PC-3 (cell line): ENCODE measurements around the gene CRTC3.

Experiments used
- EZH2 ChIP-seq: fragments of 300-600 bp; sonication (generic); IDR thresholded peaks from one replicate; pipeline ENCODE4 v1.6.1; 2017; ENCODE audit warnings: antibody characterized with exemption, mild to moderate bottlenecking, low read length; ENCODE audit not compliant: unreplicated experiment
- TF ChIP-seq, protein P1 (sequence below): fragments of 300-600 bp; sonication (generic); conservative IDR thresholded peaks from 2 replicates; pipeline ENCODE4 v1.5.1; 2017; ENCODE audit warnings: antibody characterized with exemption, low read depth, mild to moderate bottlenecking, low read length

DNA sequence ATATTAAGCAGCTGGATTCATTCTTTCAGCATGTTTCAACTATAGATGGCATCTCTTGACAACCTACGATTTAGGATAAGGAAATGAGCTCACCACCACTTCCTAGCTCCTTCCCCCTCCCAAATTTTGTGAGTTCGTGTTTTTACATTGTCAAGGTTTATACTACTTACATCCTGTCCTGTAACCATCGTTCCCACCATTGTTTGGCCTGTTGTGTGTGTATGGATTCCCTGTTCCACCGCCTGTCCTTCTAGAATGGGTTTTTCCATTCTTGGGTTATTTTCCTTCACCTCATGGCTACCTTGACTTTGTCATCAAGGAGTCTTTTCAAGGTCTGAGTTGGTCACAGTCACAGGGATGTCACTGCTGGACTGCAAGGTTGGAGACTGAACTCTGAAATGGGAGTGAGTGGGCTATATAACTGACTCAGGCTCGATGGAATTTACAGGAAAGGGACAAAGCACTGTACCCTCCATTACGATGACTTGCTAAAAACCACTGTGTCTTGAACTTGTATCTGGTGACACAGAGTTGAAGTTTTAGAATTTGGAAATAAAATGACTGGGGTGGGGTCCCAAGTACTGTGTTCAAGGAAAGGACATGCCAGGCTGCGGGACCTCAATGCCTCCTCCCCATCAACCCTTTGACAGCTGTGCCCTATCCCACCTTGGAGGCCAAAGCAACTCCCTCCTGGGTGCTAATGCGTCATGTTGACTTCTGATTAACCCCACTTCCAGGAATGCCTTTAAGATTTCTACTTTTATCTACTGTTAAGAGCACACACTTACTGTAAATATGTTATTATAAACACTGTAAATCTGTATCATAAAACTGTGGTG lies 120.6 kb downstream of the CRTC3 start:
- TF ChIP-seq, protein P1, sequence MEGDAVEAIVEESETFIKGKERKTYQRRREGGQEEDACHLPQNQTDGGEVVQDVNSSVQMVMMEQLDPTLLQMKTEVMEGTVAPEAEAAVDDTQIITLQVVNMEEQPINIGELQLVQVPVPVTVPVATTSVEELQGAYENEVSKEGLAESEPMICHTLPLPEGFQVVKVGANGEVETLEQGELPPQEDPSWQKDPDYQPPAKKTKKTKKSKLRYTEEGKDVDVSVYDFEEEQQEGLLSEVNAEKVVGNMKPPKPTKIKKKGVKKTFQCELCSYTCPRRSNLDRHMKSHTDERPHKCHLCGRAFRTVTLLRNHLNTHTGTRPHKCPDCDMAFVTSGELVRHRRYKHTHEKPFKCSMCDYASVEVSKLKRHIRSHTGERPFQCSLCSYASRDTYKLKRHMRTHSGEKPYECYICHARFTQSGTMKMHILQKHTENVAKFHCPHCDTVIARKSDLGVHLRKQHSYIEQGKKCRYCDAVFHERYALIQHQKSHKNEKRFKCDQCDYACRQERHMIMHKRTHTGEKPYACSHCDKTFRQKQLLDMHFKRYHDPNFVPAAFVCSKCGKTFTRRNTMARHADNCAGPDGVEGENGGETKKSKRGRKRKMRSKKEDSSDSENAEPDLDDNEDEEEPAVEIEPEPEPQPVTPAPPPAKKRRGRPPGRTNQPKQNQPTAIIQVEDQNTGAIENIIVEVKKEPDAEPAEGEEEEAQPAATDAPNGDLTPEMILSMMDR: 0 out of 2 replicates have a peak, but pooled peaks have one; percentile 13
- TF ChIP-seq EZH2: no peak
